ENCODE results near the gene POTEI. TPM values are rescaled to one million over a fixed set of nuclear protein-coding genes. Genes with fewer than 3 reads are reported as not detected.
"Not testable (repeated sequence)": the region's sequence is repeated elsewhere in the genome, so short reads cannot be mapped to it uniquely, and the experiment has no call there.

POTEI gene
- total RNA-seq, 2 donors from 2014 or later, result not detected

- not testable (repeated sequence) for ATAC-seq (ENCODE audit: insufficient number of reproducible peaks, low FRiP score, low read depth); H3K9me3 ChIP-seq; H3K27me3 ChIP-seq (replicated peaks; ENCODE audit: insufficient read depth); H3K4me1 ChIP-seq (ENCODE audit: control insufficient read depth in 1 of 2, low read depth in 2 of 2); H3K36me3 ChIP-seq; DNase-seq (ENCODE audit: low spot score); H3K4me3 ChIP-seq; H3K27ac ChIP-seq
Observed at GRCh38 chr2:130452897-130453296, 56.2 kb downstream of the POTEI start.

GRCh38 chr2:130451823-130452222, 57.3 kb downstream of the POTEI start:
- not testable (repeated sequence) for ATAC-seq (ENCODE audit: insufficient number of reproducible peaks, low FRiP score, low read depth); DNase-seq (ENCODE audit: low spot score); H3K27ac ChIP-seq; H3K4me1 ChIP-seq (ENCODE audit: control insufficient read depth in 1 of 2, low read depth in 2 of 2); H3K27me3 ChIP-seq (replicated peaks; ENCODE audit: insufficient read depth); H3K36me3 ChIP-seq; H3K4me3 ChIP-seq; H3K9me3 ChIP-seq

GRCh38 chr2:130451278-130451677, 57.9 kb downstream of the POTEI start:
- not testable (repeated sequence) for H3K9me3 ChIP-seq; H3K36me3 ChIP-seq; ATAC-seq (ENCODE audit: insufficient number of reproducible peaks, low FRiP score, low read depth); H3K4me1 ChIP-seq (ENCODE audit: control insufficient read depth in 1 of 2, low read depth in 2 of 2); H3K27me3 ChIP-seq (replicated peaks; ENCODE audit: insufficient read depth); H3K27ac ChIP-seq; DNase-seq (ENCODE audit: low spot score); H3K4me3 ChIP-seq

GRCh38 chr2:130450366-130450765, 58.8 kb downstream of the POTEI start:
- H3K4me3 ChIP-seq; H3K9me3 ChIP-seq; DNase-seq (ENCODE audit: low spot score); H3K27me3 ChIP-seq (replicated peaks; ENCODE audit: insufficient read depth); H3K36me3 ChIP-seq; ATAC-seq (ENCODE audit: insufficient number of reproducible peaks, low FRiP score, low read depth); H3K4me1 ChIP-seq (ENCODE audit: control insufficient read depth in 1 of 2, low read depth in 2 of 2); H3K27ac ChIP-seq: not testable (repeated sequence)

GRCh38 chr2:130427631-130428030, 81.5 kb downstream of the POTEI start:
- peak; percentile 13 for TF ChIP-seq CTCF (IDR thresholded peaks at IDR 0.05)
- H3K9me3 ChIP-seq; H3K36me3 ChIP-seq; DNase-seq (ENCODE audit: low spot score); H3K4me1 ChIP-seq (ENCODE audit: control insufficient read depth in 1 of 2, low read depth in 2 of 2); H3K27me3 ChIP-seq (replicated peaks; ENCODE audit: insufficient read depth); H3K27ac ChIP-seq: not testable (repeated sequence)
- H3K4me3 ChIP-seq, result peak overlapping the region; percentile 78
- peak; percentile 20 for ATAC-seq (ENCODE audit: insufficient number of reproducible peaks, low FRiP score, low read depth)

- not testable (repeated sequence) for H3K27me3 ChIP-seq (replicated peaks; ENCODE audit: insufficient read depth); H3K36me3 ChIP-seq; ATAC-seq (ENCODE audit: insufficient number of reproducible peaks, low FRiP score, low read depth); H3K4me1 ChIP-seq (ENCODE audit: control insufficient read depth in 1 of 2, low read depth in 2 of 2); DNase-seq (ENCODE audit: low spot score); H3K9me3 ChIP-seq; H3K27ac ChIP-seq; H3K4me3 ChIP-seq
Observed at GRCh38 chr2:130418845-130419244, 90.3 kb downstream of the POTEI start.

GRCh38 chr2:130416693-130417092, 92.4 kb downstream of the POTEI start:
- H3K36me3 ChIP-seq; H3K27ac ChIP-seq; H3K27me3 ChIP-seq (replicated peaks; ENCODE audit: insufficient read depth); H3K4me1 ChIP-seq (ENCODE audit: control insufficient read depth in 1 of 2, low read depth in 2 of 2); H3K9me3 ChIP-seq; ATAC-seq (ENCODE audit: insufficient number of reproducible peaks, low FRiP score, low read depth); DNase-seq (ENCODE audit: low spot score); H3K4me3 ChIP-seq: not testable (repeated sequence)

Other genes starting within 250 kb of the POTEI start
- 100 to 1,000 TPM in 1 of 2 donors, 10 to 100 TPM in 1; 67.4 to 166 TPM for gene IMP4, start 166.4 kb downstream of the POTEI start, total RNA-seq
- gene PTPN18, start 153.3 kb downstream of the POTEI start, total RNA-seq, result 10 to 100 TPM; 79.2 to 93.3 TPM
- gene CFC1B, start 11.9 kb upstream of the POTEI start, total RNA-seq, result not detected
- gene CFC1, start 90.2 kb upstream of the POTEI start, total RNA-seq, result not detected
- not detected for gene POTEJ, start 102.1 kb upstream of the POTEI start, total RNA-seq
- not detected for gene GPR148, start 219.7 kb upstream of the POTEI start, total RNA-seq
- not detected for gene AMER3, start 246.2 kb upstream of the POTEI start, total RNA-seq

Data from thoracic aorta (tissue), 2 donors.